ENCODE data around the gene GALNT18. TPM values are rescaled to one million over a fixed set of nuclear protein-coding genes. Genes with fewer than 3 reads are reported as not detected.

Gene GALNT18
- polyA plus RNA-seq, 6 donors from 2014 or later, result not detected

- Mint-ChIP-seq H3K27me3 (peaks cover 17 to 41% (median 18%) of the 10 kb centered on the region in 3 donors), H3K4me3 (no peak overlapping the region), H3K4me1 (peaks cover 0 to 4% (median 1%) of the 10 kb centered on the region in 3 donors), H3K36me3 (no peaks in the 10 kb centered on the region), H3K9me3 (peaks cover 0 to 1% (median 0%) of the 10 kb centered on the region in 7 donors), H3K27ac (no peak overlapping the region)
- DNase-seq, result no peak
- no peak for ATAC-seq (ENCODE audit: low read depth in 2 of 2)
Measured at GRCh38 chr11:11504071-11504470, 117.7 kb downstream of the GALNT18 start.

GRCh38 chr11:11502263-11502861, 119.4 kb downstream of the GALNT18 start:
- peaks cover 0 to 1% (median 0%) of the 10 kb centered on the region in 7 donors for H3K9me3 Mint-ChIP-seq

GRCh38 chr11:11501546-11502262, 120.1 kb downstream of the GALNT18 start:
- Mint-ChIP-seq H3K27ac (no peak overlapping the region), H3K4me3 (no peak overlapping the region), H3K36me3 (no peaks in the 10 kb centered on the region), H3K27me3 (peaks cover 11 to 24% (median 18%) of the 10 kb centered on the region in 3 donors), H3K4me1 (peaks cover 0 to 4% (median 1%) of the 10 kb centered on the region in 3 donors), H3K9me3 (peaks cover 0 to 4% (median 0%) of the 10 kb centered on the region in 7 donors)
- DNase-seq (no peak), ATAC-seq (ENCODE audit: low read depth in 2 of 2) (no peak)

More at GRCh38 chr11:11502263-11502861, 119.4 kb downstream of the GALNT18 start:
- peaks cover 0 to 4% (median 1%) of the 10 kb centered on the region in 3 donors for H3K4me1 Mint-ChIP-seq
- H3K27ac Mint-ChIP-seq, result no peak overlapping the region
- no peaks in the 10 kb centered on the region for H3K36me3 Mint-ChIP-seq
- H3K27me3 Mint-ChIP-seq, result peaks cover 14 to 24% (median 18%) of the 10 kb centered on the region in 3 donors
- DNase-seq (no peak), ATAC-seq (ENCODE audit: low read depth in 2 of 2) (no peak)
- H3K4me3 Mint-ChIP-seq, result no peak overlapping the region

- peaks cover 0 to 4% (median 0%) of the 10 kb centered on the region in 7 donors for H3K9me3 Mint-ChIP-seq
- DNase-seq (no peak), ATAC-seq (ENCODE audit: low read depth in 2 of 2) (no peak)
- H3K27ac Mint-ChIP-seq, result no peak overlapping the region
- no peak overlapping the region for H3K4me3 Mint-ChIP-seq
- no peaks in the 10 kb centered on the region for H3K36me3 Mint-ChIP-seq
- H3K27me3 Mint-ChIP-seq, result peaks cover 11 to 23% (median 18%) of the 10 kb centered on the region in 3 donors
- H3K4me1 Mint-ChIP-seq, result peaks cover 0 to 4% (median 1%) of the 10 kb centered on the region in 3 donors
Measured at GRCh38 chr11:11500744-11501487, 120.9 kb downstream of the GALNT18 start.

- no peak overlapping the region for H3K27ac Mint-ChIP-seq
- peaks cover 10 to 20% (median 11%) of the 10 kb centered on the region in 3 donors for H3K27me3 Mint-ChIP-seq
- H3K4me1 Mint-ChIP-seq, result peaks cover 0 to 4% (median 1%) of the 10 kb centered on the region in 3 donors
- no peaks in the 10 kb centered on the region for H3K36me3 Mint-ChIP-seq
- DNase-seq (no peak), ATAC-seq (ENCODE audit: low read depth in 2 of 2) (no peak)
- H3K9me3 Mint-ChIP-seq, result peaks cover 0 to 4% (median 0%) of the 10 kb centered on the region in 7 donors
- H3K4me3 Mint-ChIP-seq, result no peak overlapping the region
Measured at GRCh38 chr11:11499300-11499699, 122.5 kb downstream of the GALNT18 start.

GRCh38 chr11:11498195-11498594, 123.6 kb downstream of the GALNT18 start:
- no peak for DNase-seq
- ATAC-seq (ENCODE audit: low read depth in 2 of 2), result no peak
- H3K27me3 Mint-ChIP-seq, result peaks cover 4 to 20% (median 11%) of the 10 kb centered on the region in 3 donors

GRCh38 chr11:11496879-11497278, 124.9 kb downstream of the GALNT18 start:
- Mint-ChIP-seq H3K4me1 (peaks cover 0 to 4% (median 1%) of the 10 kb centered on the region in 3 donors), H3K27me3 (peaks cover 6 to 12% (median 8%) of the 10 kb centered on the region in 3 donors), H3K27ac (no peak overlapping the region), H3K9me3 (peaks cover 0 to 4% (median 0%) of the 10 kb centered on the region in 7 donors), H3K4me3 (peak overlapping the region in 1 of 8 donors; percentile 3), H3K36me3 (no peaks in the 10 kb centered on the region)
- ATAC-seq (ENCODE audit: low read depth in 2 of 2) (no peak), DNase-seq (no peak)

More at GRCh38 chr11:11498195-11498594, 123.6 kb downstream of the GALNT18 start:
- Mint-ChIP-seq H3K4me3 (no peak overlapping the region), H3K36me3 (no peaks in the 10 kb centered on the region), H3K4me1 (peaks cover 0 to 4% (median 1%) of the 10 kb centered on the region in 3 donors), H3K27ac (no peak overlapping the region), H3K9me3 (peaks cover 0 to 4% (median 0%) of the 10 kb centered on the region in 7 donors)

- no peak for DNase-seq
- Mint-ChIP-seq H3K36me3 (no peaks in the 10 kb centered on the region), H3K9me3 (peaks cover 0 to 4% (median 0%) of the 10 kb centered on the region in 7 donors), H3K4me3 (no peak overlapping the region), H3K4me1 (peaks cover 0 to under 1% (median 0%) of the 10 kb centered on the region in 3 donors), H3K27me3 (peaks cover 6 to 11% (median 11%) of the 10 kb centered on the region in 3 donors), H3K27ac (no peak overlapping the region)
- ATAC-seq (ENCODE audit: low read depth in 2 of 2), result no peak
Measured at GRCh38 chr11:11494348-11494747, 127.5 kb downstream of the GALNT18 start.

GRCh38 chr11:11493698-11494097, 128.1 kb downstream of the GALNT18 start:
- Mint-ChIP-seq H3K4me1 (no peaks in the 10 kb centered on the region), H3K27me3 (peaks cover 6 to 11% (median 11%) of the 10 kb centered on the region in 3 donors), H3K4me3 (no peak overlapping the region), H3K9me3 (peaks cover 0 to 4% (median 0%) of the 10 kb centered on the region in 7 donors), H3K27ac (no peak overlapping the region), H3K36me3 (no peaks in the 10 kb centered on the region)
- DNase-seq (no peak), ATAC-seq (ENCODE audit: low read depth in 2 of 2) (no peak)

- DNase-seq, result no peak
- Mint-ChIP-seq H3K36me3 (no peaks in the 10 kb centered on the region), H3K27me3 (peaks cover 6 to 11% (median 11%) of the 10 kb centered on the region in 3 donors), H3K27ac (no peak overlapping the region), H3K4me1 (no peaks in the 10 kb centered on the region), H3K4me3 (no peak overlapping the region), H3K9me3 (peaks cover 0 to 4% (median 0%) of the 10 kb centered on the region in 7 donors)
- ATAC-seq (ENCODE audit: low read depth in 2 of 2), result no peak
Measured at GRCh38 chr11:11491589-11491988, 130.2 kb downstream of the GALNT18 start.

GRCh38 chr11:11491014-11491413, 130.8 kb downstream of the GALNT18 start:
- Mint-ChIP-seq H3K4me3 (no peak overlapping the region), H3K27me3 (peaks cover 6 to 11% (median 11%) of the 10 kb centered on the region in 3 donors), H3K27ac (no peak overlapping the region), H3K9me3 (peaks cover 0 to 4% (median 0%) of the 10 kb centered on the region in 7 donors), H3K36me3 (no peaks in the 10 kb centered on the region), H3K4me1 (no peaks in the 10 kb centered on the region)
- ATAC-seq (ENCODE audit: low read depth in 2 of 2) (no peak), DNase-seq (no peak)

GRCh38 chr11:11486423-11486822, 135.4 kb downstream of the GALNT18 start:
- H3K27me3 Mint-ChIP-seq, result peaks cover 0 to 12% (median 11%) of the 10 kb centered on the region in 3 donors
- ATAC-seq (ENCODE audit: low read depth in 2 of 2) (no peak), DNase-seq (no peak)
- no peaks in the 10 kb centered on the region for H3K36me3 Mint-ChIP-seq
- H3K4me3 Mint-ChIP-seq, result no peak overlapping the region
- H3K4me1 Mint-ChIP-seq, result no peaks in the 10 kb centered on the region
- H3K9me3 Mint-ChIP-seq, result peaks cover 0 to 4% (median 0%) of the 10 kb centered on the region in 7 donors
- no peak overlapping the region for H3K27ac Mint-ChIP-seq

- no peak overlapping the region for H3K4me3 Mint-ChIP-seq
- H3K9me3 Mint-ChIP-seq, result peaks cover 0 to 4% (median 0%) of the 10 kb centered on the region in 7 donors
- no peaks in the 10 kb centered on the region for H3K36me3 Mint-ChIP-seq
- peak overlapping the region in 1 of 6 donors; percentile 11 for H3K27ac Mint-ChIP-seq
- no peak for DNase-seq
- peaks cover 0 to 12% (median 11%) of the 10 kb centered on the region in 3 donors for H3K27me3 Mint-ChIP-seq
- no peaks in the 10 kb centered on the region for H3K4me1 Mint-ChIP-seq
- no peak for ATAC-seq (ENCODE audit: low read depth in 2 of 2)
Measured at GRCh38 chr11:11486002-11486401, 135.8 kb downstream of the GALNT18 start.

Measured in naive B cell (primary cell).